IPS-18c (cell line): Measurements from ENCODE around the gene CACNA2D4.

Experiments used
- H3K4me3 ChIP-seq: 2 replicates; pipeline ENCODE4 v1.7.0; 2013; ENCODE audit warnings: low read depth, mild to moderate bottlenecking, low read length, moderate library complexity; ENCODE audit not compliant: insufficient read depth
- H3K9me3 ChIP-seq: one replicate; pipeline ENCODE4 v1.6.1; 2013; ENCODE audit warnings: mild to moderate bottlenecking, low read length, moderate library complexity; ENCODE audit not compliant: control insufficient read depth, insufficient read depth

CACNA2D4 gene

GRCh38 chr12:1835211-1836131 is 83.0 kb downstream of the CACNA2D4 start:
- Histone ChIP-seq H3K4me3 (no peak overlapping the region), H3K9me3 (no peaks in the 10 kb centered on the region)

- Histone ChIP-seq H3K9me3 (no peaks in the 10 kb centered on the region), H3K4me3 (no peak overlapping the region)
Observed at GRCh38 chr12:1834186-1834925, 84.1 kb downstream of the CACNA2D4 start.

- no peaks in the 10 kb centered on the region for H3K9me3 ChIP-seq
- H3K4me3 ChIP-seq, result no peak overlapping the region
Observed at GRCh38 chr12:1833596-1834028, 84.8 kb downstream of the CACNA2D4 start.

GRCh38 chr12:1832801-1833595 is 85.5 kb downstream of the CACNA2D4 start:
- Histone ChIP-seq H3K4me3 (no peak overlapping the region), H3K9me3 (no peaks in the 10 kb centered on the region)

- H3K4me3 ChIP-seq, result no peak overlapping the region; the same call in 1 of the 2 replicates
- H3K9me3 ChIP-seq, result no peaks in the 10 kb centered on the region
Observed at GRCh38 chr12:1830981-1831963, 87.2 kb downstream of the CACNA2D4 start.

- no peak overlapping the region; the same call in 1 of the 2 replicates for H3K4me3 ChIP-seq
Observed at GRCh38 chr12:1830401-1830845, 88.0 kb downstream of the CACNA2D4 start.

GRCh38 chr12:1829306-1829900 is 89.0 kb downstream of the CACNA2D4 start:
- Histone ChIP-seq H3K9me3 (no peaks in the 10 kb centered on the region), H3K4me3 (no peak overlapping the region)

More at GRCh38 chr12:1830401-1830845, 88.0 kb downstream of the CACNA2D4 start:
- H3K9me3 ChIP-seq, result no peaks in the 10 kb centered on the region

GRCh38 chr12:1828856-1829255 is 89.6 kb downstream of the CACNA2D4 start:
- H3K4me3 ChIP-seq, result no peak overlapping the region
- H3K9me3 ChIP-seq, result no peaks in the 10 kb centered on the region

GRCh38 chr12:1827826-1828805 is 90.3 kb downstream of the CACNA2D4 start:
- H3K9me3 ChIP-seq, result no peaks in the 10 kb centered on the region
- H3K4me3 ChIP-seq, result no peak overlapping the region

GRCh38 chr12:1826867-1827705 is 91.4 kb downstream of the CACNA2D4 start:
- no peaks in the 10 kb centered on the region for H3K9me3 ChIP-seq
- H3K4me3 ChIP-seq, result no peak overlapping the region

GRCh38 chr12:1826401-1826800 is 92.1 kb downstream of the CACNA2D4 start:
- Histone ChIP-seq H3K4me3 (no peak overlapping the region), H3K9me3 (no peaks in the 10 kb centered on the region)

- Histone ChIP-seq H3K4me3 (no peak overlapping the region), H3K9me3 (no peaks in the 10 kb centered on the region)
Observed at GRCh38 chr12:1825382-1826102, 92.9 kb downstream of the CACNA2D4 start.

- H3K4me3 ChIP-seq, result no peak overlapping the region
Observed at GRCh38 chr12:1823237-1823636, 95.2 kb downstream of the CACNA2D4 start.

GRCh38 chr12:1822699-1823098 is 95.8 kb downstream of the CACNA2D4 start:
- Histone ChIP-seq H3K4me3 (no peak overlapping the region), H3K9me3 (no peaks in the 10 kb centered on the region)

More at GRCh38 chr12:1823237-1823636, 95.2 kb downstream of the CACNA2D4 start:
- no peaks in the 10 kb centered on the region for H3K9me3 ChIP-seq
